Stimulated activated CD8-positive, alpha-beta memory T cell treated with anti-CD3 and anti-CD28 coated beads, Interleukin-7, amount 100 ng/mL, for 1 hour (primary cell): ENCODE results near the gene ACSM2B.
"Not testable (repeated sequence)": the region's sequence is repeated elsewhere in the genome, so short reads cannot be mapped to it uniquely, and the experiment has no call there.

Experiments used
- DNase-seq, 2 donors: peaks; one replicate each; pipeline ENCODE4 v3.0.0-alpha.2; 2020; ENCODE audit warnings: low read depth in 2 of 2

The ACSM2B gene, protein sequence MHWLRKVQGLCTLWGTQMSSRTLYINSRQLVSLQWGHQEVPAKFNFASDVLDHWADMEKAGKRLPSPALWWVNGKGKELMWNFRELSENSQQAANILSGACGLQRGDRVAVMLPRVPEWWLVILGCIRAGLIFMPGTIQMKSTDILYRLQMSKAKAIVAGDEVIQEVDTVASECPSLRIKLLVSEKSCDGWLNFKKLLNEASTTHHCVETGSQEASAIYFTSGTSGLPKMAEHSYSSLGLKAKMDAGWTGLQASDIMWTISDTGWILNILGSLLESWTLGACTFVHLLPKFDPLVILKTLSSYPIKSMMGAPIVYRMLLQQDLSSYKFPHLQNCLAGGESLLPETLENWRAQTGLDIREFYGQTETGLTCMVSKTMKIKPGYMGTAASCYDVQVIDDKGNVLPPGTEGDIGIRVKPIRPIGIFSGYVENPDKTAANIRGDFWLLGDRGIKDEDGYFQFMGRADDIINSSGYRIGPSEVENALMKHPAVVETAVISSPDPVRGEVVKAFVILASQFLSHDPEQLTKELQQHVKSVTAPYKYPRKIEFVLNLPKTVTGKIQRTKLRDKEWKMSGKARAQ

DNA sequence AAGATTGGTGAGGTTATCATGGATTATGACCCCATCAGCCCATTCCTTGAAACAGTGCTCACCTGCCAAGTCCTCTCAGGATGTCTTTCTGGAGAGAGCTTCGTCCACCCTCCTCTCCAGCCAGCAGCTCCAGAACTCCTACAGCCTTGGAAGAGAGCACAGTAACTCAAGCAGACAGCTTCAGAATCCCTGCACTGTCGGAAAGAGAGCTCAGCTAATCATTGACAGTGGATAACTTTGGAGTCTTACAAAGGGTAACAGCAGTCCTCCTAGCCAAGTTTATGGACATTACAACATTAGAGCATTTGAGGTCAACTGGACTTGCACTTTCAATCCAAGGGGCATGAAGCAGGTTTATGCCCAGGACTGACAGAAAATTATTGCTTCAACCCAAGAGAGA, at the start of gene ACSM2B:
ACSM2B (minus strand) TSS at position 223 of the 400 bp plus-strand sequence. CDS start 11,522 bp downstream, outside the sequence.
- DNase-seq = not testable (repeated sequence)

DNA sequence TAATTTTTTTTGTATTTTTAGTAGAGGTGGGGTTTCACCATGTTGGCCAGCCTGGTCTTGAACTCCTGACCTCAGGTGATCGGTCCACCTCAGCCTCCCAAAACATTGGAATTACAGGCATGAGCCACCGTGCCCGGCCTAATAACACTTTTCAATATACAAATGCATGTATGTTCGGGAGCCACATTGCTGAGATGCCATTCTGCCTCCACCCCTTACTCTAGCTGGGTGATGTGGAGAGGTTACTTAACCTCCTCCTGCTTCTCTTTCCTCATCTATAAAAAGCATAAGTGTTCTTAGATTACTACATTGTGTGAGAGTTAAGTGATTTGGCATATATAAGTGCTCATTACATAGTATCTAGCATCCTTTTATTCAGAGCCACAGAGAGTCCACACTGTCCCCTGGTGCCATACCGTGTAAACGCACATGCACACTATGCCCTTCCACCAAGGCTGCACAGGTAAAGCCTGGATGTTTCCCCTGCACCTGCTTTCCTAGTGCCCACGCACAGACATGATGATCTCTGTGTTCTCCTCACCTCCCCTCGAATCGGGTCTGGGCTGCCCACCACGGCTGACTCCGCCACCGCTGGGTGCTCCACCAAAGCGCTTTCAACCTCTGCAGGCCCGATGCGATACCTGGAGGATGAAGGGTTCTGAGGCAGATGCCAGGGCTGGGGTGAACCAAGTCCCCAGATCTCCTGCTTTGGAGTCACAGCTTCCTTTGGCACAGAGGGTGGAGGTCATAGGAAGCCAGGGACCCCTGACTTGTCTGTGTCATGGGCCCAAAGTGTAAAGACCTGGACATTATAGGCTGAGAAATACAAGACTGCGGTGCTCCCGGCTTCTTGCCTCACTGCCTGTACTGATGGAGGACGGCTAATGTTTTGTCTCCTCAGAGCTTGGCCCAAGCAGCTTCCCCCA, 49.0 kb upstream of the ACSM2B start:
- no peak for DNase-seq

DNA sequence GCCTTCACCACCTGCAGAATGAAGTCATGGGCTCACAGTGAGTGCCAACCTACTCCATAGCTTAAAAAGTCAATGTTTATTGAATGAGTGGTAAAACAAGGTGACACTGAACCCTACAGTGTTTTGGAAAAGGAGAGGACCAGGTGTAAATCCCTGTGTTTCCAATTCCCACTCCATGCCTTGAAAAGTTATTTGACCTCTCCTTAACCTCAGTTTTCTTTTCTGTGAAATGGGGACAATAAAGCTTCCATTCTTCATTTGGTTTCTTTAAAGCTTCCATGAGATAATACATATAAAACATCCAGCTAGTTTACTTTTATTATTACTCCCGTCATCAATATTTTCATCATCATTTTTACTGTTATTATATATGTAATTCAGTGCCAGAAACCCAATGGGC, 48.0 kb upstream of the ACSM2B start:
- no peak for DNase-seq

DNA sequence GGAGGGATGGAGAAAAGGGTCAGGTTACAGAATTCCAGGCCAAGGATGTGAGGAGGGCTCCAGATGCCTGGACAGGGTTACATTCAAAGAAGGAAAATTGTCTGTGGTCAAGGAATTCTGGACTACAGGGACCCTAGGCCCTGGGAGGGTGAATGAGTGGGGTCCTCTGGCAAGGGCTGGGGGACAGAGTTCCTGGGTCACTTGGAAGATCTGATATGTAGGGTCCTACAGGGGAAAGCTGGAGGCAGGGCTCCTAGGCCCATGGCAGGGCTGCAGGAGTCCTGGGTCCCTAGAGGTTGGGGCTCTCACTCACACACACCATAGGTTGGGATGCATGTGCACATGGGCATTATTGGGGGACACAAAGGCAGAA, 46.3 kb upstream of the ACSM2B start:
- DNase-seq = no peak

DNA sequence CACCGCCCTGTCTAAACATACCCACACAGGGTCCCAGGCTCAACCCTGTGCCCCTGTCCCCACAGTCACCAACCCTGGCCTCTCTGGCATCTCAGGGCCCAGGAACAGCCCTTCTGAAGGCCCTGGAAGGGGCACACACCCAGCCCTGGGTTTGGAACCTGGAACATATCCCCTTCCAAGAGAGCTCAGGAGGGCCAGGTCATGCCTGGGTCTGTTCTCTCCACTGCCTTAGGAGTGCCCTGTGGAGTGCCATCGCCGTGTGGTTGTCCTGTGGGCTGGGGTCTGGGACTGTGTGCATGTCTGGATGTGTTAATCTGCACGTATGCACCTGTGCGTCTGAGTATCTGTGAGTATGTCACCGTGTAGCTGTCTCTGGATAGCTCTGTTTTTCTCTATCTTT, 45.2 kb upstream of the ACSM2B start:
- no peak for DNase-seq

DNA sequence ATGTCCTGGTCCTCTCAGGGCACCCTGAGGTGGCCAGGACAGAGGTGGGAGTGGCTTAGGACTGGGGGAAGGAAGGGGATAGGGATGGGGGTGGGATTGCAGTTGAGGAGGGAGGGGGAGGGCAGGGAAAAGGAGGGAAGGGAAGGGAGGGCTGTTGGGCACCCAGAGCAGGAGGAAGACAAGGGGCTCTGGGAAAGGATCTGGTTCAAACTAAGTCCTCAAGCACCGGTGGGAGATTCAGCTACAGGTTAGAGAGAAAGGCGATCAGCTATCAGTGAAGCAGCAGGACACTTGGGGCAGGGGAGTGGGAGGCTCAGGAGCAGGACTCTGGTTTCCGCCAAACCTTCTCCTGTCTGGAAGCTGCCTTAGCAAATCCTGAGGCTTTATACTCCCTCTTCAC, 44.6 kb upstream of the ACSM2B start:
- DNase-seq = no peak

DNA sequence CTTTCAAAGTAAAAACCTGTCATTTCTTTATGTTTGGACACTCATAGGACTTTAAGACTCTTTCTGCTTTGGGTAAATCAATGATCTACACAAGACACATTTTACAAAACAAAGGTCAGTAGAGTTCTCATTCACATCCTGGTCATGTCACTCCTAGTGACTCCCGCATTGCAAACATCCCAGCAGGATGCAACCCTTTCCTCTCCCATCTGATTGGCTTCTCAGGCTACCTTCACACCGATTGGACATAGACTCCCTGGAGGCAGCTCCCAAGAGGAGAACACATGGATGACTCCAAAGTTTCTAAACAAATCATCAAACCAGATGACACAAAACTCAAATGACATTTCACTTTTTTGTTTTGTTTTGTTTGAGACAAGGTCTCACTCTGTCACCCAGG, 43.8 kb upstream of the ACSM2B start:
- no peak for DNase-seq

DNA sequence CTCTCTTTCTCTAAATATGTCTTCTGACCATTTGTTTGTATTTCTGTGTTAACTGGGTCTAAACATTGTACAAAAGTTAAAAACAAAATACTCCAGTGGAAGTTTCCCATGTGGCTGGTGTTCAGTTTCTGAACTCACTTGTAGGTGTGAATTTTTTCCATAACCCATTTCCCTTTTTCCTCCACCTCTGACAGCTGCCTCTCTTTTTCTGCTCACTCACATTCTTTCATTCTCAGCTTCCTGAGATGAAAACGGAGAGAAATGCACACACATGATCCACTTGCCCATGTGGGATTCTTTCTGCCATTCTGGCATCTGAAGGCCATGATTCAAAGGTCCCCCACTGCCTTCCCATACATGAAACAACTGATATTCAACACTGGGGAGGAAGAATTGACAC, 41.1 kb upstream of the ACSM2B start:
- no peak for DNase-seq

DNA sequence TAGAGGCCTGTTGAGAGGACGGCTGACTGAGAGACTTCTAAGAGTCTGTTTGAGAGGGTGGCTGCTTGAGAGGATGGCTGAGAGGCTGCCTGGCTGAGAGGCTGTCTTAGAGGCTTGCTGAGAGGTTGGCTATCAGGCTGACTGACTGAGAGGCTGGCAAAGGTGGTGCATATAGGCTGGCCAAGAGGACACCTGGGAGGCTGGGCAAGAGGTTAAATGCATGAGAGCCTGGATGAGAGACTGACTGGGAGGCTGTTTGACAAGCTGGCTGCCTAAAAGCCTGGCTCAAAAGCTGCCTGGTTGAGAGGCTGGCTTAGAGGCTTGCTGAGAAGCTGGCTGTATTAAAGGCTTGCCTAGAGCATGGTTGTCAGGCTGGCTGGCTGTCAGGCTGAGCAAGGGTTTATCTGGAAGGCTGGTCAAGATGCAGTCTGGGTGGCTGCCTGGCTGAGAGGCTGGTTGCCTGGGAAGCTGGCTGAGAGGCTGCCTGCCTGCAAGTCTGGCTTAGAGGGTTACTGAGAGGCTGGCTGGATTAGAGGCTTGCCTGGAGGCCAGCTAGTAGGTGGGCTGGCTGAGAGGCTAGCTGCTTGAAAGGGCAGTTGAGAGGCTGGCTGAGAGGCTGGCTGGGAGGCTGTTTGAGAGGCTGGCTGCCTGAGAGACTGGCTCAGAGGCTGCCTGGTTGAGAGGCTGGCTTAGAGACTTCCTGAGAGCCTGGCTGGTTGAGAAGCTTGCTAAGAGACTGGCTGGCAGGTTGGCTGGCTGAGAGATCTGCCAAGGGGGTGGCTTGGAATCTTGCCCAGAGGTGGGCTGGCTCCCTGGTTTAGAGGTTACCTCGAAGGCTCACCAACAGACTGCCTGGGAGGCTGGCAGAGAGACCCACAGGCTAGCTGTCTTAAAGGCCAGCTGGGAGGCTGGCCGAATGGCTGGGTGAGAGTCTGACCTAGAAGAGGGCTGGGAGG, 38.3 kb upstream of the ACSM2B start:
- no peak for DNase-seq

DNA sequence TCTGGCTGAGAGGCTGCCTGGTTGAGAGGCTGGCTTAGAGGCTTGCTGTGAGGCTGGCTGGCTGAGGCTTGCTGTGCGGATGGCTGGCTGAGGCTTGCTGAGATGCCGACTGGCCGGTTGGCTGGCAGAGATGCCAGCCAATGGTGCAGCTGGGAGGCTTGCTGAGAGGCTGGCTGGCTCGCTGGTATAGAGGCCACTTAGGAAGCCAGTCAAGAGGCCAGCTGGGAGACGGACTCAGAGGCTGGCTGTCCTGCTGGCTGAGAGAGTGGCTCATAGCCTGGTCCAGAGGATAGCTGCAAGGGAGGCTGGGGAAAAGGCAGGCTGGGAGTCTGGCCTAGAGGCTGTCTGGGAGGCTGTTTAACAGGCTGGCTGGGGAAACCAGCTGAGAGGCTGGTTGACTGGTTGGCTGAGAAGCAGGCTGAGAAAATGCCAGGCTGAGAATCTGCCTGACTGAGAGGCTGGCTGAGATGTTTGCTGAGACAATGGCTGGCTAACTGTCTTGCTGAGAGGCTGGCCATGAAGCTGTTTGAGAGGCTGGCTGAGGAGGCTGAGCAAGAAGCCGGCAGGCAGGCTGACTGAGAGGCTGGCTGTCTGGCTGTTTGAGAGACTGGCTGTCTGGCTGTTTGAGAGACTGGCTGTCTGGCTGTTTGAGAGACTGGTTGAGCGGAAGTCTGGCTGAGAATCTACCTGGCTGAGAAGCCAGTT, 37.5 kb upstream of the ACSM2B start:
- DNase-seq = no peak

DNA sequence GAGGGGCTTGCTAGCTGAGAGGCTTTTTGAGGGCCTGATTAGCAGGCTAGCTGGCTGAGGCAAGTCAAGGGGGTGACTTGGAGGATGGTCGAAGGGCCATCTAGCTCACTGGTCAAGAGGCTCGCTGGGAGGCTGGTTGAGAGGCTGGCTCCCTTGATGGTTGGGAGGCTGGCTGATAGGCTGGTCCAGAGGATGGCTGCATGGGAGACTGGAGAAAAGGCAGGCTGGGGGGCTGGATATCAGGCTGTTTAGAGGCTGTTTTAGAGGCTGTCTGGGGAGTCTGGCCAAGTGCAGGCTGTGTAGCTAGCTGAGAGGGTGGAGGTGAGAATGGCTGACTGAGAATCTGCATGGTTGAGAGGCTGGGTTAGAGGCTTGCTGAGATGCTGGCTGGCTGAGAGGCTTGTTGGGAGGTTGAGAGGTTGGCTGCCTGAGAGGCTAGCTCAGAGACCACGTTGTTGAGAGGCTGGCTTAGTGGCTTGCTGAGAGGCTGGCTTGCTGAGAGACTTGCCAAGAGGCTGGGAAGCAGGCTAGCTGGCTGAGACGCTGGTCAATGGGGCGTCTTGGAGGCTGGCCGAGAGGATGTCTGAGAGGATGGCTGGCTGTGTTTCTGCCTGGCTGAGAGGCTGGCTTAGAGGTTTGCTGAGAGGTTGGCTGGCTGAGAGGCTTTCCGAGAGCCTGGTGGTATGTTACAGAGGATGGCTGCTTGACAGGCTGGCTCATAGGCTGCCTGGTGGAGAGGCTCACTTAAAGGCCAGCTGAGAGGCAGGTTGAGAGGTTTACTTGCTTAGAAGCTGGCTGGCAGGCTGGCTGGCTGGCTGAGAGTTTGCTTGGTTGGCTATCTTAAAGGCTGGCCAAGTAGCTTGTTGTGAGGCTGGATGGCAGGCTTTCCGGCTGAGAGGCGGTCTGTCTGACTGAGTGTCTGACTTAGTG, 36.6 kb upstream of the ACSM2B start:
- no peak for DNase-seq

DNA sequence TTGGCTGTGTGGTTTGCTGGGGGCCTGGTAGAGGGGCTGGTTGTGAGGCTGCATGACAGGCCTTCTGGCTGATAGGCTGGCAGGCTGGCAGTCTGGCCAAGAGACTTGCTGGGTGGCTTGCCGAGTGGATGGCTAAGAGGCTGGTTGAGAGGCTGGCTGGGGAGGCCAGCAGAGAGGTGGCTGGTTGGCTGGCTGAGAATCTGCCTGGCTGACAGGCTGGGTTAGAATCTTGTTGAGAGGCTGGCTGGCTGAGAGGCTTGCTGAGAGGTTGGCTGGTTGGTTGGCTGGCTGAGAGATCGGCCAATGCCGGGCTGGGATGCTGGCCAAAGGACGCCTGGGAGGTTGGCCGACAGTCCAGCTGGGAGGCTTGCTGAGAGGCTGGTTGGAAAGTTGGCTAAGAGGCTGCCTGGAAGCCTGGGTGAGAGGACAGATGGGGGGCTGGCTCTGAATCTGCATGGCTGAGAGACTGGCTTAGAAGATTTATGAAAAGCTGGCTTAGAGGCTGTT, 35.9 kb upstream of the ACSM2B start:
- no peak for DNase-seq

DNA sequence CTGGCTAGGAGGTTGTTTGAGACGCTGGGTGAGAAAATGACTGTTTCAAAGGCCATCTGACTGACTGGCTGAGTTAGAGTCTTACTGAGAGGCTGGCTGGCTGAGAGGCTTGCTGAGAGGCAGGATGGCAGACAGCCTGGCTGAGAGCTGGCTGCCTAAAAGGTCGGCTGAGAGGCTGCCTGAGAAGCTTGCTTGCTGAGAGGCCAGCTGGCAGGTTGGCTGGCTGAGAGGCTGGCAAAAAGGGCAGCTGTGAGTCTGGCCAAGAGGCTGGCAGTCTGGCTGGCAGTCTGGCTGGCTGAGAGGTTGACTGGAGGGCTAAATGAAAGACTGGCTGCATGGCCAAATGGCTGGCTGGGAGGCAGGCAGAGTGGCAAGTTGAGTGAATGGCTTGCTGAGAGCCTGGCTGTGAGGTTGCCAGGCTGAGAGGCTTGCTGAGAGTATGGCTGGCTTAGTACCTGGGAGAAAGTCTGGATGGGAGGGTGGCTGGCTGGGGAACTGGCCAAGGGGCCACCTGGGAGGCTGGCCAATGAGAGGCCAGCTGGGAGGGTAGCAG, 35.3 kb upstream of the ACSM2B start:
- no peak for DNase-seq

DNA sequence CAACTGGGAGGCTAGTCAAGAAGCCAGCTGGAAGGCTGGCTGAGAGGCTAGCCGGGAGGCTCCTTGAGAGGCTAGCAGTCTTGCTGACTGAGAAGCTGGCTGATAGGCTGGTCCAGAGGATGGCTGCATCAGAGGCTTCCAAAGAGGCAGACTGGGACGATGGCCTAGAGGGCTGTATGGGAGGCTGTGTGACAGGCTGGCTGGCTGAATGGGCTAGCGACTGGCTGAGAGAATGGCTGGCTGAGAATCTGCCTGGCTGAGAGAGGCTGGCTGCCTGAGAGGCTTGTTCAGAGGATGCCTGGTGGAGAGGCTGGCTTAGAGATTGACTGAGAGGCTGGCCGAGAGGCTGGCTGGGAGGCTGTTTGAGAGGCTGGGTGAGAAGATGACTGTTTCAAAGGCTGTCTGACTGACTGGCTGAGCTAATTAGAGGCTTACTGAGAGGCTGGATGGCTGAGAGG, 34.8 kb upstream of the ACSM2B start:
- no peak for DNase-seq

DNA sequence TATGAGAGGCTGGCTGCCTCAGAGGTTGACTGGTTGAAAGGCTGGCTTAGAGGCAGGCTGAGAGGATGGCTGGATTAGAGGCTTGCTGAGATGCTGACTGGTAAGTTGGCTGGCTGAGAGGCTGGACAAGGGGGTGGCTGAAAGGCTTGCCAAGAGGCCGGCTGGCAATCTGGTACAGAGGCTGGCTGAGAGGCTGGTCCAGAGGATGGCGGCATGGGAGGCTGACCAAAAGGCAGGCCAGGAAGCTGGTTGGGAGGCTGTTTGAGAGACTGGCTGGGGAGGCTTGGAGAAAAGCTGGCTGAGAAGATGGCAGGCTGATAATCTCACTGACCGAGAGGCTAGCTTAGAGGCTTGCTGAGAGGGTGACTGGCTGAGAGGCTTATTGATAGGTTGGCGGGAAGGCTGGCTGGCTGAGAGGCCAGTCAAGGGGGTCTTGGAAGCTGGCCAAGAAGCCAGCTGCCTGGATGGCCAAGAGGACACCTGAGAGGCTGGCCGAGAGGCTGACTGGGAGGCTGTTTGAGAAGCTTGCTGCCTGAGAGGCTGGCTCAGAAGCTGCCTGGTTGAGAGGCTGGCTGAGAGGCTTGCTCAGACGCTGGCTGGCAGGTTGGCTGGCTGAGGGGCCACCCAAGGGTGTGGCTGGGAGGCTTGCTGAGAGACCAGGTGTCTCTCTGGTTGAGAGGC, 34.2 kb upstream of the ACSM2B start:
- DNase-seq = no peak

DNA sequence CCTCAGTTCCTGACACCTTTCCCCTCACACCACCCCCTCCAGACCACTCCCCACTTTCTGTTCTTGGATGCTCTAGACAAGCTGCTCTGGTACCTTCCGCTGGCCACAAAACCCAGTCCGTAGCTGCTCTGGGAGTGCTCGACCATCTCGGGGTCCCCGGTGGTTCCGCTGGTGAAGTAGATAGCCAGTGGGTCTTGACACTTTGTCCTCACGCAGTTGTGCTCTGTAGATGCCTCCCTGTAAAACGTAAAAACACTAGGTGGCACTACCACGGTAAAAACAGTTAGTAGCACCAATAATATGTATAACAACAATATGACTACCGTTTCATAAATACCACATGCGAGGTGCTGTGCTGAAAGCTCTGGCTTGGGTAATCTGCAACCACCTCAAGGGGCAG, 26.0 kb upstream of the ACSM2B start:
- not testable (repeated sequence) for DNase-seq

DNA sequence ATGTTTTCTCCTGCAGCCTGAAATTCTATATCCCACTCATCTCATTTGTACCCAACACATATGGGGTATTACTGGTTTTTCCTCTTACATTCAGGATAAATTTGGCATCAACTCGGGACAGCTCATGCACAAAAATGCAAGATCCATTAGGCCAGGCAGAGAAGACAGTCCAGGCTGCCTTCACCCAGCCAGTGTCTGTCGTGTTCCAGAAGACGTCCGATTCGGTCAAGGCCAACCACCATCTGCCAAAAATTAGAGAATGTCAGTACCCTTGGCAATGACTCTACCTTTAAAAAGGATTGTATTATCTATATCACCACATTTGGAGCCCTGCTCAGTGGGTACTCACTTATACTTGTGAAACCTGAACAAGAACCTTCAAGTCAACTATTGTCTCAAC, 23.3 kb upstream of the ACSM2B start:
- not testable (repeated sequence) for DNase-seq

DNA sequence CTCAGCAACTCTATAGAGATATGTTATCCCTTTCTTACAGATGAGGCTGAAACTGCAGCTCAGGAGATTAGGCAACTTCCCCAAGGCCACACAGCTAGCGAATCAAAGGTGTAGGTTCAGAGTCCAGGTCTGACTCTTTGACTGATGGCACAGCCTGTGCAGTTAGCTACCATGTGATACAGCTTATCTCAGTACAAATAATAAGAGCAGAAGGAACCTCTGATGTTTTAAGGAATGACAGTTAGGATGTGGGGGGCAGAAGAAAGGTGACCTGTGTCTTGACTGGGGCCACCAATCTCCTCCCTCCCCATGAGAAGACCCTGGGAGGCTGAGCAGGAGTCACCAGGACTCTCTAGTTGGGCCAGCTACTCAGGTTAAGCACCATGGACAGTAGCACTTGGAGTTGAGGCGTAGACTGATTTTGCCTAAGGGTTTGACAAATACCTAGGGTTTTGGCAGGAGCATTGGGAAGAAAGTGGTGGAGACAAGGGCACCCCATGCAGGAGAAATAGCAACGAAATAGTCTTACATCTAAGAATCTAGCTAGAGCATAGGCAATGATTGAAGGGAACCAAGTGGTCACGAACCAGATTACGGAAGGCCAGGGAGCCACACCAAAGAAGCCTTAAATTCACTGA, 22.8 kb upstream of the ACSM2B start:
- DNase-seq = no peak
